ENCODE results near the gene RBM14.
"Not testable (repeated sequence)": the region's sequence is repeated elsewhere in the genome, so short reads cannot be mapped to it uniquely, and the experiment has no call there.

- TF ChIP-seq, protein P1, sequence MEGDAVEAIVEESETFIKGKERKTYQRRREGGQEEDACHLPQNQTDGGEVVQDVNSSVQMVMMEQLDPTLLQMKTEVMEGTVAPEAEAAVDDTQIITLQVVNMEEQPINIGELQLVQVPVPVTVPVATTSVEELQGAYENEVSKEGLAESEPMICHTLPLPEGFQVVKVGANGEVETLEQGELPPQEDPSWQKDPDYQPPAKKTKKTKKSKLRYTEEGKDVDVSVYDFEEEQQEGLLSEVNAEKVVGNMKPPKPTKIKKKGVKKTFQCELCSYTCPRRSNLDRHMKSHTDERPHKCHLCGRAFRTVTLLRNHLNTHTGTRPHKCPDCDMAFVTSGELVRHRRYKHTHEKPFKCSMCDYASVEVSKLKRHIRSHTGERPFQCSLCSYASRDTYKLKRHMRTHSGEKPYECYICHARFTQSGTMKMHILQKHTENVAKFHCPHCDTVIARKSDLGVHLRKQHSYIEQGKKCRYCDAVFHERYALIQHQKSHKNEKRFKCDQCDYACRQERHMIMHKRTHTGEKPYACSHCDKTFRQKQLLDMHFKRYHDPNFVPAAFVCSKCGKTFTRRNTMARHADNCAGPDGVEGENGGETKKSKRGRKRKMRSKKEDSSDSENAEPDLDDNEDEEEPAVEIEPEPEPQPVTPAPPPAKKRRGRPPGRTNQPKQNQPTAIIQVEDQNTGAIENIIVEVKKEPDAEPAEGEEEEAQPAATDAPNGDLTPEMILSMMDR (IDR thresholded peaks at IDR 0.05; ENCODE audit: borderline replicate concordance, extremely low read depth, low read length, poor library complexity, severe bottlenecking), result not testable (repeated sequence)
- not testable (repeated sequence) for TF ChIP-seq EZH2 (IDR thresholded peaks at IDR 0.05; ENCODE audit: borderline replicate concordance, low read depth, low read length, severe bottlenecking)
Measured at GRCh38 chr11:66639814-66640340, 23.4 kb downstream of the RBM14 start.

Data from DND-41 (cell line).